SK-N-SH treated with all-trans-retinoic acid at 6 μM for 48 hours (cell line): ENCODE measurements around the gene PSAPL1.

Source experiments
- GLIS3 ChIP-seq: fragments of 250-450 bp; sonication (Bioruptor Pico); IDR thresholded peaks from 2 replicates; pipeline ENCODE4 v1.5.0; 2020; ENCODE audit warnings: mild to moderate bottlenecking, moderate library complexity
- RARB ChIP-seq: fragments of 250-450 bp; sonication (Bioruptor Pico); IDR thresholded peaks from 2 replicates; pipeline ENCODE4 v1.8.0; 2021; ENCODE audit warnings: mild to moderate bottlenecking, moderate library complexity
- ZFP3 ChIP-seq: fragments of 250-450 bp; sonication (Bioruptor Pico); IDR thresholded peaks from 2 replicates; pipeline ENCODE4 v1.5.0; 2020; ENCODE audit warnings: mild to moderate bottlenecking, moderate library complexity
- ZNF8 ChIP-seq: fragments of 450-650 bp; formaldehyde crosslinking; IDR thresholded peaks from 2 replicates; pipeline ENCODE4 v1.5.0; 2020; ENCODE audit warnings: mild to moderate bottlenecking, moderate library complexity
- TF ChIP-seq, protein P1 (sequence below): fragments of 250-450 bp; sonication (Bioruptor Pico); IDR thresholded peaks from 2 replicates; pipeline ENCODE4 v1.8.0; 2021; ENCODE audit warnings: low read depth, mild to moderate bottlenecking, moderate library complexity, borderline replicate concordance
- TF ChIP-seq, protein P2 (sequence below): fragments of 250-450 bp; sonication (Bioruptor Pico); IDR thresholded peaks from 2 replicates; pipeline ENCODE4 v1.8.0; 2020; ENCODE audit warnings: mild to moderate bottlenecking, moderate library complexity, borderline replicate concordance

GRCh38 chr4:7428261-7429068 lies 6.3 kb downstream of the PSAPL1 start:
- TF ChIP-seq ZFP3 (no peak), RARB (CRISPR knock-in tag) (no peak), GLIS3 (CRISPR knock-in tag) (no peak), ZNF8 (CRISPR knock-in tag) (no peak)
- TF ChIP-seq, protein P1, sequence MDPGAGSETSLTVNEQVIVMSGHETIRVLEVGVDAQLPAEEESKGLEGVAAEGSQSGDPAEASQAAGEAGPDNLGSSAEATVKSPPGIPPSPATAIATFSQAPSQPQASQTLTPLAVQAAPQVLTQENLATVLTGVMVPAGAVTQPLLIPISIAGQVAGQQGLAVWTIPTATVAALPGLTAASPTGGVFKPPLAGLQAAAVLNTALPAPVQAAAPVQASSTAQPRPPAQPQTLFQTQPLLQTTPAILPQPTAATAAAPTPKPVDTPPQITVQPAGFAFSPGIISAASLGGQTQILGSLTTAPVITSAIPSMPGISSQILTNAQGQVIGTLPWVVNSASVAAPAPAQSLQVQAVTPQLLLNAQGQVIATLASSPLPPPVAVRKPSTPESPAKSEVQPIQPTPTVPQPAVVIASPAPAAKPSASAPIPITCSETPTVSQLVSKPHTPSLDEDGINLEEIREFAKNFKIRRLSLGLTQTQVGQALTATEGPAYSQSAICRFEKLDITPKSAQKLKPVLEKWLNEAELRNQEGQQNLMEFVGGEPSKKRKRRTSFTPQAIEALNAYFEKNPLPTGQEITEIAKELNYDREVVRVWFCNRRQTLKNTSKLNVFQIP, result no peak
- TF ChIP-seq, protein P2, sequence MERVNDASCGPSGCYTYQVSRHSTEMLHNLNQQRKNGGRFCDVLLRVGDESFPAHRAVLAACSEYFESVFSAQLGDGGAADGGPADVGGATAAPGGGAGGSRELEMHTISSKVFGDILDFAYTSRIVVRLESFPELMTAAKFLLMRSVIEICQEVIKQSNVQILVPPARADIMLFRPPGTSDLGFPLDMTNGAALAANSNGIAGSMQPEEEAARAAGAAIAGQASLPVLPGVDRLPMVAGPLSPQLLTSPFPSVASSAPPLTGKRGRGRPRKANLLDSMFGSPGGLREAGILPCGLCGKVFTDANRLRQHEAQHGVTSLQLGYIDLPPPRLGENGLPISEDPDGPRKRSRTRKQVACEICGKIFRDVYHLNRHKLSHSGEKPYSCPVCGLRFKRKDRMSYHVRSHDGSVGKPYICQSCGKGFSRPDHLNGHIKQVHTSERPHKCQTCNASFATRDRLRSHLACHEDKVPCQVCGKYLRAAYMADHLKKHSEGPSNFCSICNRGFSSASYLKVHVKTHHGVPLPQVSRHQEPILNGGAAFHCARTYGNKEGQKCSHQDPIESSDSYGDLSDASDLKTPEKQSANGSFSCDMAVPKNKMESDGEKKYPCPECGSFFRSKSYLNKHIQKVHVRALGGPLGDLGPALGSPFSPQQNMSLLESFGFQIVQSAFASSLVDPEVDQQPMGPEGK (CRISPR knock-in tag), result no peak
